LNCaP clone FGC (cell line): ENCODE data around the gene RAD51AP2.

ENCODE experiments used
- DNase-seq: peaks from one replicate; pipeline ENCODE4 v3.0.0-alpha.2; 2011; ENCODE audit warnings: low read depth
- H3K4me3 ChIP-seq: 2 replicates; pipeline ENCODE4 v1.5.1; 2011; ENCODE audit warnings: mild to moderate bottlenecking, low read depth, low read length, control low read depth
- TF ChIP-seq, protein P1 (sequence below): IDR thresholded peaks from 2 replicates; pipeline ENCODE4 v1.5.1; 2012; ENCODE audit warnings: mild to moderate bottlenecking; ENCODE audit not compliant: control insufficient read depth, insufficient read depth; ENCODE audit errors: extremely low read depth

The RAD51AP2 gene

GRCh38 chr2:17470855-17471641, 47.2 kb downstream of the RAD51AP2 start:
- TF ChIP-seq, protein P1, sequence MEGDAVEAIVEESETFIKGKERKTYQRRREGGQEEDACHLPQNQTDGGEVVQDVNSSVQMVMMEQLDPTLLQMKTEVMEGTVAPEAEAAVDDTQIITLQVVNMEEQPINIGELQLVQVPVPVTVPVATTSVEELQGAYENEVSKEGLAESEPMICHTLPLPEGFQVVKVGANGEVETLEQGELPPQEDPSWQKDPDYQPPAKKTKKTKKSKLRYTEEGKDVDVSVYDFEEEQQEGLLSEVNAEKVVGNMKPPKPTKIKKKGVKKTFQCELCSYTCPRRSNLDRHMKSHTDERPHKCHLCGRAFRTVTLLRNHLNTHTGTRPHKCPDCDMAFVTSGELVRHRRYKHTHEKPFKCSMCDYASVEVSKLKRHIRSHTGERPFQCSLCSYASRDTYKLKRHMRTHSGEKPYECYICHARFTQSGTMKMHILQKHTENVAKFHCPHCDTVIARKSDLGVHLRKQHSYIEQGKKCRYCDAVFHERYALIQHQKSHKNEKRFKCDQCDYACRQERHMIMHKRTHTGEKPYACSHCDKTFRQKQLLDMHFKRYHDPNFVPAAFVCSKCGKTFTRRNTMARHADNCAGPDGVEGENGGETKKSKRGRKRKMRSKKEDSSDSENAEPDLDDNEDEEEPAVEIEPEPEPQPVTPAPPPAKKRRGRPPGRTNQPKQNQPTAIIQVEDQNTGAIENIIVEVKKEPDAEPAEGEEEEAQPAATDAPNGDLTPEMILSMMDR, result peak; percentile 33; the same call in 1 of the 2 replicates
- no peak for DNase-seq
- no peak overlapping the region for H3K4me3 ChIP-seq

- no peak overlapping the region for H3K4me3 ChIP-seq
- no peak for DNase-seq
- TF ChIP-seq, protein P1, result no peak
Measured at GRCh38 chr2:17461087-17461475, 57.2 kb downstream of the RAD51AP2 start.
